GM12878 (cell line): ENCODE results near the gene PRDM15. TPM values are rescaled to one million over a fixed set of nuclear protein-coding genes. Genes with fewer than 3 reads are reported as not detected.

Experiments
- ATAC-seq: fragments of 200-7000 bp; cut with Tn5 transposase; 3 replicates; pipeline ENCODE4 v1.9.1; 2020; ENCODE audit warnings: mild to moderate bottlenecking, moderate library complexity
- BruUV-seq: library from RNA; stranded (reverse); fragments of 400-500 nt; replicated peaks from 2 replicates; lab custom pipeline; 2021; lab: Mats Ljungman, UMichigan
- CTCF ChIA-PET: fragments of 300-600 bp; sonication (Branson Sonifier 250); formaldehyde crosslinking; extraction: SDS; loops from one replicate; lab custom pipeline; 2021; ENCODE audit warnings: inconsistent platforms; lab: Yijun Ruan, JAX
- POLR2A ChIA-PET: fragments of 350-600 bp; formaldehyde crosslinking; extraction: SDS; loops from one replicate; lab custom pipeline; 2021; ENCODE audit warnings: inconsistent platforms; lab: Charles Lee
- RAD21 ChIA-PET: fragments of 300-600 bp; sonication (Branson Sonifier 250); formaldehyde crosslinking; loops from one replicate; lab custom pipeline; 2023; ENCODE audit warnings: antibody characterized with exemption; ENCODE audit not compliant: unreplicated experiment; lab: Charles Lee
- SMC1A ChIA-PET: fragments of 300-600 bp; sonication (Branson Sonifier 250); formaldehyde crosslinking; loops from one replicate; lab custom pipeline; 2023; ENCODE audit not compliant: unreplicated experiment, uncharacterized antibody; lab: Charles Lee
- DNase-seq: peaks from one replicate; pipeline ENCODE4 v3.0.0-alpha.2; 2011; ENCODE audit warnings: low read depth, low spot score
- FAIRE-seq: peaks from 3 replicates; lab custom pipeline; 2011; peaks lifted over from hg19 to GRCh38; lab: Jason Lieb, UNC
- H2AFZ ChIP-seq: 2 replicates; pipeline ENCODE4 v1.6.0; 2011; ENCODE audit warnings: low read depth, low read length, control low read depth; ENCODE audit not compliant: control insufficient read depth
- H3K27ac ChIP-seq: 2 replicates; pipeline ENCODE4 v1.5.1; 2011; ENCODE audit warnings: control low read depth; ENCODE audit not compliant: control insufficient read depth, insufficient read depth
- H3K27me3 ChIP-seq, 2 experiments: replicated peaks in 1 of 2; 2 replicates each; pipeline versions ENCODE4 v1.6.0 to v1.6.1; 2011; ENCODE audit warnings: low read length in 1 of 2; ENCODE audit not compliant: control insufficient read depth in 2 of 2, insufficient read depth in 2 of 2
- H3K36me3 ChIP-seq, 2 experiments: 2 replicates each; pipeline ENCODE4 v1.5.1; 2011; ENCODE audit warnings: low read length in 1 of 2; ENCODE audit not compliant: control insufficient read depth in 2 of 2, insufficient read depth in 2 of 2
- H3K4me1 ChIP-seq: 2 replicates; pipeline ENCODE4 v1.6.1; 2011; ENCODE audit warnings: mild to moderate bottlenecking, low read length, moderate library complexity, mixed read lengths; ENCODE audit not compliant: control insufficient read depth, insufficient read depth
- H3K4me2 ChIP-seq: 2 replicates; pipeline ENCODE4 v1.6.0; 2011; ENCODE audit warnings: control low read depth; ENCODE audit not compliant: control insufficient read depth, insufficient read depth
- H3K4me3 ChIP-seq: fragments of 200-600 bp; sonication (generic); 2 replicates; pipeline ENCODE4 v1.5.1; 2016
- H3K79me2 ChIP-seq: 2 replicates; pipeline ENCODE4 v1.6.0; 2011; ENCODE audit warnings: low read length; ENCODE audit not compliant: control insufficient read depth, insufficient read depth
- H3K9ac ChIP-seq: 2 replicates; pipeline ENCODE4 v1.8.0; 2011; ENCODE audit warnings: low read length, control low read depth, mixed read lengths; ENCODE audit not compliant: control insufficient read depth, insufficient read depth
- H3K9me3 ChIP-seq: replicated peaks from 3 replicates; pipeline ENCODE4 v1.5.1; 2011; ENCODE audit warnings: mild to moderate bottlenecking, low read length; ENCODE audit not compliant: control insufficient read depth, insufficient read depth
- H4K20me1 ChIP-seq: 2 replicates; pipeline ENCODE4 v1.6.0; 2011; ENCODE audit not compliant: control insufficient read depth, insufficient read depth
- CBFB ChIP-seq: IDR thresholded peaks from 2 replicates; pipeline ENCODE4 v1.6.1; 2016; ENCODE audit warnings: antibody characterized with exemption, low read depth
- CEBPZ ChIP-seq: fragments of 150-350 bp; IDR thresholded peaks from 2 replicates; pipeline ENCODE4 v1.6.1; 2016; ENCODE audit warnings: low read depth, low read length
- IRF3 ChIP-seq: fragments of 450-650 bp; IDR thresholded peaks from 2 replicates; pipeline ENCODE4 v1.6.1; 2014; ENCODE audit warnings: mild to moderate bottlenecking
- POLR2AphosphoS2 ChIP-seq: IDR thresholded peaks from 2 replicates; pipeline ENCODE4 v1.6.1; 2011; ENCODE audit warnings: low read depth, mild to moderate bottlenecking, low read length, improper control_type of control experiment, moderate library complexity
- SMAD1 ChIP-seq: fragments of 450-650 bp; IDR thresholded peaks from 2 replicates; pipeline ENCODE4 v1.6.1; 2018; ENCODE audit warnings: mild to moderate bottlenecking, low read depth; ENCODE audit not compliant: partially characterized antibody
- WGBS: methylation state at CpG from one replicate; pipeline ENCODE4 v1.1.6; 2016; ENCODE audit warnings: low lambda C conversion rate; ENCODE audit not compliant: insufficient replicate concordance, insufficient coverage; ENCODE audit errors: missing lambda C conversion rate; 5-methylcytosine and 5-hydroxymethylcytosine counted together
- in situ Hi-C: fragments of 300-500 bp; cut with MboI; formaldehyde crosslinking; loops from 9 replicates; pipeline ENCODE4 v1.14.3; 2018; ENCODE audit warnings: mixed read lengths
- intact Hi-C: fragments of 100-400 bp; cut with micrococcal nuclease; formaldehyde crosslinking; loops from one replicate; pipeline ENCODE4 v1.14.2; 2022; ENCODE audit not compliant: unreplicated experiment
- polyA plus RNA-seq, 11 experiments: library from polyadenylated mRNA; depleted of rRNA in 4 of 11; unstranded in 6 of 11; stranded (reverse) in 5 of 11; fragments of >200 nt; fragmentation: Nextera tagmentation in 4 of 11; fragmentation: Illumina TruSeq in 1 of 11; extraction: Ambion mirVana in 4 of 11; extraction: Trizol in 1 of 11; gene quantifications; 1 replicate in 1 of 11; 2 replicates in 10 of 11; pipeline versions ENCODE4 v1.2.1 to v1.2.3, GENCODE V29; 2011 to 2016; ENCODE audit warnings: inconsistent platforms in 2 of 11, missing spikeins in 2 of 11, low read depth in 1 of 11
- total RNA-seq, 4 experiments: library from RNA; depleted of rRNA in 3 of 4; stranded (reverse); fragments of >200 nt in 3 of 4; fragmentation: Illumina TruSeq in 1 of 4; extraction: Trizol in 1 of 4; gene quantifications; 2 replicates each; pipeline versions ENCODE4 v1.2.1 to v1.2.3, GENCODE V29; 2013 to 2021

The PRDM15 gene
- total and polyA plus RNA-seq, 10 of the 15 experiments (the other 5 are each of a cell fraction or from before 2014, with no cell fraction given) = 2.2 to 16.0 (median 8.6) TPM

- H3K36me3 ChIP-seq = peaks cover 3 to 9% of the 10 kb centered on the region in 2 experiments
- FAIRE-seq (no peak), DNase-seq (no peak), ATAC-seq (no peak)
- RAD21 ChIA-PET = no interaction called here
- in situ Hi-C loops = no loop called here
- TF ChIP-seq POLR2AphosphoS2 (no peak), CBFB (no peak), IRF3 (no peak), SMAD1 (no peak), CEBPZ (no peak)
- intact Hi-C loops = no loop called here
- no peaks in the 10 kb centered on the region for H3K79me2 ChIP-seq
- 94% methylated on average over 10 of the region's 10 CpGs for WGBS
- H3K9ac ChIP-seq = no peak overlapping the region
- no peaks in the 10 kb centered on the region; the same call in 2 of the 3 replicates for H3K9me3 ChIP-seq
- H3K27me3 ChIP-seq = no peaks in the 10 kb centered on the region
- no peaks in the 10 kb centered on the region for H3K4me1 ChIP-seq
- H4K20me1 ChIP-seq = no peaks in the 10 kb centered on the region
- POLR2A ChIA-PET = no interaction called here
- no peak overlapping the region for H3K4me2 ChIP-seq
- SMC1A ChIA-PET = no interaction called here
- CTCF ChIA-PET = interaction anchor here (0.9 kb wide), 1 partner anchor 22 kb away, joined by 4 read pairs; no protein-coding TSS in a partner anchor
- BruUV-seq = no TSS peak
- no peak overlapping the region for H3K27ac ChIP-seq
- no peak overlapping the region for H2AFZ ChIP-seq
- H3K4me3 ChIP-seq = no peak overlapping the region
These were observed 84.5 kb downstream of the PRDM15 start for GRCh38 chr21:41794600-41794999.
